SK-N-SH (cell line): Measurements from ENCODE around the gene HOXD10. TPM values are rescaled to one million over a fixed set of nuclear protein-coding genes. Genes with fewer than 3 reads are reported as not detected.

Source experiments
- CTCF ChIA-PET: fragments of 300-600, 350-600 bp; formaldehyde crosslinking; extraction: SDS; loops from one replicate; lab custom pipeline; 2021; lab: Yijun Ruan, JAX
- POLR2A ChIA-PET: fragments of 350-600 bp; sonication (Branson Sonifier 250); formaldehyde crosslinking; extraction: SDS; loops from one replicate; lab custom pipeline; 2020; ENCODE audit warnings: antibody characterized with exemption, inconsistent platforms; lab: Yijun Ruan, JAX
- DNase-seq: peaks from one replicate; pipeline ENCODE4 v3.0.0; 2012
- H2AFZ ChIP-seq: fragments of 200-600 bp; sonication (generic); 2 replicates; pipeline ENCODE4 v1.8.1; 2016; ENCODE audit warnings: antibody characterized with exemption, mild to moderate bottlenecking, low read depth
- H3F3A ChIP-seq: fragments of 200-600 bp; sonication (generic); replicated peaks from 2 replicates; pipeline ENCODE3; 2016; ENCODE audit warnings: antibody characterized with exemption, mild to moderate bottlenecking; ENCODE audit not compliant: insufficient read depth
- H3K27ac ChIP-seq, 2 experiments: fragments of 200-500 bp in 1 of 2; fragments of 200-600 bp in 1 of 2; sonication (Bioruptor generic) in 1 of 2; sonication (generic), shearing (Covaris generic) in 1 of 2; 2 replicates each; pipeline versions ENCODE4 v1.5.1 to v1.6.1; 2014 to 2016; ENCODE audit warnings: low read depth in 2 of 2, inconsistent platforms in 1 of 2, low read length in 1 of 2, mild to moderate bottlenecking in 1 of 2, mixed read lengths in 1 of 2
- H3K27me3 ChIP-seq: fragments of 200-600 bp; sonication (generic), shearing (Covaris generic); 2 replicates; pipeline ENCODE4 v1.6.1; 2016; ENCODE audit warnings: mixed run types; ENCODE audit not compliant: insufficient read depth
- H3K36me3 ChIP-seq, 2 experiments: fragments of 200-500 bp in 1 of 2; fragments of 200-600 bp in 1 of 2; sonication (Bioruptor generic) in 1 of 2; sonication (generic) in 1 of 2; replicated peaks in 1 of 2; 2 replicates each; pipeline versions ENCODE3 to v1.5.1; 2014 to 2016; ENCODE audit warnings: low read length in 1 of 2, mild to moderate bottlenecking in 1 of 2; ENCODE audit not compliant: insufficient read depth in 2 of 2, control insufficient read depth in 1 of 2
- H3K4me1 ChIP-seq, 2 experiments: fragments of 200-500 bp in 1 of 2; fragments of 200-600 bp in 1 of 2; sonication (Bioruptor generic) in 1 of 2; sonication (generic), shearing (Covaris generic) in 1 of 2; 2 replicates each; pipeline versions ENCODE4 v1.5.1 to v1.6.1; 2014 to 2016; ENCODE audit warnings: low read depth in 1 of 2, low read length in 1 of 2, mixed run types in 1 of 2; ENCODE audit not compliant: insufficient read depth in 2 of 2, control insufficient read depth in 1 of 2
- H3K4me2 ChIP-seq: fragments of 200-600 bp; sonication (generic), shearing (Covaris generic); 2 replicates; pipeline ENCODE4 v1.6.1; 2017; ENCODE audit warnings: mixed run types
- H3K4me3 ChIP-seq, 2 experiments: fragments of 200-500 bp in 1 of 2; fragments of 200-600 bp in 1 of 2; sonication (Bioruptor generic) in 1 of 2; sonication (generic), shearing (Covaris generic) in 1 of 2; 2 replicates each; pipeline versions ENCODE4 v1.5.1 to v1.8.1; 2014 to 2016; ENCODE audit warnings: low read depth in 2 of 2, inconsistent platforms in 1 of 2, low read length in 1 of 2, mild to moderate bottlenecking in 1 of 2, mixed read lengths in 1 of 2, moderate library complexity in 1 of 2
- H3K79me2 ChIP-seq: fragments of 200-600 bp; sonication (generic); 2 replicates; pipeline ENCODE4 v1.8.1; 2017; ENCODE audit warnings: mild to moderate bottlenecking; ENCODE audit not compliant: insufficient read depth
- H3K9ac ChIP-seq: fragments of 200-600 bp; sonication (generic); 2 replicates; pipeline ENCODE4 v1.6.1; 2017; ENCODE audit warnings: mixed run types
- H3K9me2 ChIP-seq: fragments of 200-600 bp; sonication (generic); 2 replicates; pipeline ENCODE4 v1.6.1; 2017; ENCODE audit warnings: mixed run types
- H3K9me3 ChIP-seq: fragments of 200-600 bp; sonication (generic); 2 replicates; pipeline ENCODE4 v1.6.1; 2017; ENCODE audit warnings: mixed run types, mild to moderate bottlenecking, moderate library complexity
- H4K20me1 ChIP-seq: fragments of 200-600 bp; sonication (generic); 2 replicates; pipeline ENCODE4 v1.6.1; 2017; ENCODE audit warnings: mild to moderate bottlenecking, mixed run types; ENCODE audit not compliant: insufficient read depth
- FOXJ3 ChIP-seq: sonication (generic); formaldehyde crosslinking; IDR thresholded peaks from 2 replicates; pipeline ENCODE4 v1.5.1; 2020; ENCODE audit warnings: mild to moderate bottlenecking, missing genetic modification reagents
- GABPA ChIP-seq: IDR thresholded peaks from 2 replicates; pipeline ENCODE4 v1.4.0; 2012; ENCODE audit warnings: low read depth, mild to moderate bottlenecking
- IRF3 ChIP-seq: fragments of 150-350 bp; IDR thresholded peaks from 2 replicates; pipeline ENCODE4 v1.6.1; 2016; ENCODE audit warnings: mild to moderate bottlenecking, low read depth, low read length
- JUND ChIP-seq: IDR thresholded peaks from 2 replicates; pipeline ENCODE4 v1.4.0; 2012
- MXI1 ChIP-seq: IDR thresholded peaks from 2 replicates; pipeline ENCODE4 v1.6.1; 2012; ENCODE audit warnings: mild to moderate bottlenecking, low read depth, low read length, improper control_type of control experiment
- POLR2AphosphoS5 ChIP-seq: IDR thresholded peaks from 2 replicates; pipeline ENCODE4 v1.6.1; 2012; ENCODE audit warnings: low read depth, low read length
- RFX5 ChIP-seq: IDR thresholded peaks from 2 replicates; pipeline ENCODE4 v1.6.1; 2012; ENCODE audit warnings: mild to moderate bottlenecking, improper control_type of control experiment, low read length
- RXRA ChIP-seq: IDR thresholded peaks from 2 replicates; pipeline ENCODE4 v1.4.0; 2012; ENCODE audit warnings: low read depth, mild to moderate bottlenecking, borderline replicate concordance
- SMC3 ChIP-seq: IDR thresholded peaks from 2 replicates; pipeline ENCODE4 v1.6.1; 2012; ENCODE audit warnings: low read depth, low read length, improper control_type of control experiment
- TAF1 ChIP-seq: IDR thresholded peaks from 2 replicates; pipeline ENCODE4 v1.6.1; 2012; ENCODE audit warnings: low read depth, mild to moderate bottlenecking, low read length, moderate library complexity, borderline replicate concordance
- USF2 ChIP-seq: fragments of 150-350 bp; IDR thresholded peaks from 2 replicates; pipeline ENCODE4 v1.6.1; 2017; ENCODE audit warnings: antibody characterized with exemption, low read length, low read depth, borderline replicate concordance
- WGBS: methylation state at CpG from one replicate; pipeline ENCODE4 v1.1.6; 2017; ENCODE audit warnings: low lambda C conversion rate; 5-methylcytosine and 5-hydroxymethylcytosine counted together
- polyA plus RNA-seq, 3 experiments: library from polyadenylated mRNA; depleted of rRNA; stranded (reverse); fragments of >200 nt; gene quantifications; 2 replicates each; pipeline ENCODE4 v1.2.3, GENCODE V29; 2012
- TF ChIP-seq, protein P1 (sequence below): IDR thresholded peaks from 2 replicates; pipeline ENCODE4 v1.6.1; 2012; ENCODE audit warnings: mild to moderate bottlenecking, low read depth, low read length, moderate library complexity
- TF ChIP-seq, protein P2 (sequence below): IDR thresholded peaks from 2 replicates; pipeline ENCODE4 v1.4.0; 2012; ENCODE audit warnings: low read depth, borderline replicate concordance
- TF ChIP-seq, protein P3 (sequence below): fragments of 200-600 bp; sonication (generic); IDR thresholded peaks from 2 replicates; pipeline ENCODE4 v1.6.1; 2017; ENCODE audit warnings: antibody characterized with exemption, mild to moderate bottlenecking, moderate library complexity
- TF ChIP-seq, protein P4 (sequence below): IDR thresholded peaks from 2 replicates; pipeline ENCODE4 v1.4.0; 2012; ENCODE audit warnings: low read depth

Gene HOXD10
- polyA plus RNA-seq, 1 of the 3 experiments (the other 2 are of a cell fraction) = 0.10 TPM

DNA sequence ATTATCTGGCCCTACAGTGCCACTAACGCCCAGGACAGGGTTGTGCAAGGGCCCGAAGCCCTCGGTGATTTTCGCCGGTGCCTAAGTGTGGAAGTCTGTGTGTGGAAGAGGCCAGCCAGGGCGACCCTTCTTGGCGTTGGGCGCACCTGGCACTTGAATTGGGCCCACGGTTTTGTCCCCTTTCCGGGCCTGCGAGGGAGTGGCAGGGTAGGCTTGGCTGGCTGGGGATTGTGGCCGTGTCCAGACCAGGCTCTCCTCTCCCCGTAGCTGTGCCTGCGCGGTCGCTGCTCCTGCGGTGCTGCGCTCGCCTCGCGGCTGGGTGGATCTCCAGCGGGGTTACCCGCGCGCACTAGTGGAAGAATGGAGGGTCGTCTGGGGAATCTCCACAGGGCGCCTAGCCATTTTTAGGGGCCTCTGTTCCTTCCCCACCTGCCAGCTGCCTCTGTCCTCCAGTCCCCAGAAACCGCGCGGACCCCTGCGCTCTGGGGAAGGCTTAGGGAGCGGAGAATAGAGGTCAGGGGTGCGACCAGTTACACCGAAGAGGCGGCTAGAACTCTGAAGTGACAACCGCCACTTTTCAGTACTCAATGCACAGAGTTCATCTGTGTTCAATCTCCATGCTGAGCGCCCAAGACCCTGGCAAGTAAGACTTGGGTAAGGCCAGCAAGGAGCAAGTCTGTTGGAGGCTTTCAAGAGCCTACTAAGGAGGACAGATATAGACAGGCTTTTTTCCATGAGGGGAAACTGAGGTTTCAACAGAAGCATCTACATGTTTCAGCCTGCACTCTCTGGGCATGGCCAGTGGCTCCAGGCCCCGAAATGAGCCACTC is 48.8 kb upstream of the HOXD10 start:
- no peak for TF ChIP-seq GABPA
- TF ChIP-seq, protein P1, sequence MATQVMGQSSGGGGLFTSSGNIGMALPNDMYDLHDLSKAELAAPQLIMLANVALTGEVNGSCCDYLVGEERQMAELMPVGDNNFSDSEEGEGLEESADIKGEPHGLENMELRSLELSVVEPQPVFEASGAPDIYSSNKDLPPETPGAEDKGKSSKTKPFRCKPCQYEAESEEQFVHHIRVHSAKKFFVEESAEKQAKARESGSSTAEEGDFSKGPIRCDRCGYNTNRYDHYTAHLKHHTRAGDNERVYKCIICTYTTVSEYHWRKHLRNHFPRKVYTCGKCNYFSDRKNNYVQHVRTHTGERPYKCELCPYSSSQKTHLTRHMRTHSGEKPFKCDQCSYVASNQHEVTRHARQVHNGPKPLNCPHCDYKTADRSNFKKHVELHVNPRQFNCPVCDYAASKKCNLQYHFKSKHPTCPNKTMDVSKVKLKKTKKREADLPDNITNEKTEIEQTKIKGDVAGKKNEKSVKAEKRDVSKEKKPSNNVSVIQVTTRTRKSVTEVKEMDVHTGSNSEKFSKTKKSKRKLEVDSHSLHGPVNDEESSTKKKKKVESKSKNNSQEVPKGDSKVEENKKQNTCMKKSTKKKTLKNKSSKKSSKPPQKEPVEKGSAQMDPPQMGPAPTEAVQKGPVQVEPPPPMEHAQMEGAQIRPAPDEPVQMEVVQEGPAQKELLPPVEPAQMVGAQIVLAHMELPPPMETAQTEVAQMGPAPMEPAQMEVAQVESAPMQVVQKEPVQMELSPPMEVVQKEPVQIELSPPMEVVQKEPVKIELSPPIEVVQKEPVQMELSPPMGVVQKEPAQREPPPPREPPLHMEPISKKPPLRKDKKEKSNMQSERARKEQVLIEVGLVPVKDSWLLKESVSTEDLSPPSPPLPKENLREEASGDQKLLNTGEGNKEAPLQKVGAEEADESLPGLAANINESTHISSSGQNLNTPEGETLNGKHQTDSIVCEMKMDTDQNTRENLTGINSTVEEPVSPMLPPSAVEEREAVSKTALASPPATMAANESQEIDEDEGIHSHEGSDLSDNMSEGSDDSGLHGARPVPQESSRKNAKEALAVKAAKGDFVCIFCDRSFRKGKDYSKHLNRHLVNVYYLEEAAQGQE = no peak
- no peak for TF ChIP-seq JUND
- TF ChIP-seq TAF1 = no peak
- no peak for TF ChIP-seq RXRA
- TF ChIP-seq, protein P2, sequence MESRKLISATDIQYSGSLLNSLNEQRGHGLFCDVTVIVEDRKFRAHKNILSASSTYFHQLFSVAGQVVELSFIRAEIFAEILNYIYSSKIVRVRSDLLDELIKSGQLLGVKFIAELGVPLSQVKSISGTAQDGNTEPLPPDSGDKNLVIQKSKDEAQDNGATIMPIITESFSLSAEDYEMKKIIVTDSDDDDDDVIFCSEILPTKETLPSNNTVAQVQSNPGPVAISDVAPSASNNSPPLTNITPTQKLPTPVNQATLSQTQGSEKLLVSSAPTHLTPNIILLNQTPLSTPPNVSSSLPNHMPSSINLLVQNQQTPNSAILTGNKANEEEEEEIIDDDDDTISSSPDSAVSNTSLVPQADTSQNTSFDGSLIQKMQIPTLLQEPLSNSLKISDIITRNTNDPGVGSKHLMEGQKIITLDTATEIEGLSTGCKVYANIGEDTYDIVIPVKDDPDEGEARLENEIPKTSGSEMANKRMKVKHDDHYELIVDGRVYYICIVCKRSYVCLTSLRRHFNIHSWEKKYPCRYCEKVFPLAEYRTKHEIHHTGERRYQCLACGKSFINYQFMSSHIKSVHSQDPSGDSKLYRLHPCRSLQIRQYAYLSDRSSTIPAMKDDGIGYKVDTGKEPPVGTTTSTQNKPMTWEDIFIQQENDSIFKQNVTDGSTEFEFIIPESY = no peak
- TF ChIP-seq, all 33 proteins: peak for 0
- WGBS = 69% methylated on average over 19 of the region's 38 CpGs
- DNase-seq = no peak
- H3K4me3 ChIP-seq = no peak overlapping the region
- no peaks in the 10 kb centered on the region; the same call in 1 of the 2 replicates for H3K27me3 ChIP-seq
- no peak overlapping the region for H3K27ac ChIP-seq
- ChIA-PET CTCF (interaction anchor here (1.6 kb wide), 1 partner anchor 12 kb away, joined by 3 read pairs; no protein-coding TSS in a partner anchor), POLR2A (no interaction called here)
- no peak overlapping the region for H3K4me2 ChIP-seq
- H3K4me1 ChIP-seq = no peaks in the 10 kb centered on the region
- H2AFZ ChIP-seq = no peak overlapping the region
- no peaks in the 10 kb centered on the region for H4K20me1 ChIP-seq
- no peak overlapping the region for H3K9ac ChIP-seq
- no peaks in the 10 kb centered on the region for H3K79me2 ChIP-seq
- H3K9me3 ChIP-seq = no peaks in the 10 kb centered on the region
- no peaks in the 10 kb centered on the region for H3F3A ChIP-seq
- H3K36me3 ChIP-seq = no peaks in the 10 kb centered on the region
- no peaks in the 10 kb centered on the region for H3K9me2 ChIP-seq

GRCh38 chr2:176068419-176068832 is 48.2 kb upstream of the HOXD10 start:
- Histone ChIP-seq H3K27ac (no peak overlapping the region), H3K4me1 (no peaks in the 10 kb centered on the region), H2AFZ (no peak overlapping the region), H3K9ac (no peak overlapping the region), H4K20me1 (no peaks in the 10 kb centered on the region), H3K79me2 (no peaks in the 10 kb centered on the region), H3K9me3 (no peaks in the 10 kb centered on the region), H3K9me2 (no peaks in the 10 kb centered on the region), H3K36me3 (no peaks in the 10 kb centered on the region), H3F3A (no peaks in the 10 kb centered on the region), H3K4me3 (no peak overlapping the region), H3K4me2 (no peak overlapping the region), H3K27me3 (no peaks in the 10 kb centered on the region; the same call in 1 of the 2 replicates)
- ChIA-PET POLR2A (no interaction called here), CTCF (interaction anchor here (1.0 to 2.1 kb wide), 3 partner anchors 11 to 378 kb away, joined by 4 to 8 read pairs (median 6); no protein-coding TSS in a partner anchor)
- 82% methylated on average over 29 of the region's 30 CpGs for WGBS
- DNase-seq = no peak
- TF ChIP-seq MXI1 = no peak
- no peak for TF ChIP-seq RFX5
- no peak for TF ChIP-seq USF2
- no peak for TF ChIP-seq POLR2AphosphoS5
- no peak for TF ChIP-seq SMC3
- TF ChIP-seq, protein P3, sequence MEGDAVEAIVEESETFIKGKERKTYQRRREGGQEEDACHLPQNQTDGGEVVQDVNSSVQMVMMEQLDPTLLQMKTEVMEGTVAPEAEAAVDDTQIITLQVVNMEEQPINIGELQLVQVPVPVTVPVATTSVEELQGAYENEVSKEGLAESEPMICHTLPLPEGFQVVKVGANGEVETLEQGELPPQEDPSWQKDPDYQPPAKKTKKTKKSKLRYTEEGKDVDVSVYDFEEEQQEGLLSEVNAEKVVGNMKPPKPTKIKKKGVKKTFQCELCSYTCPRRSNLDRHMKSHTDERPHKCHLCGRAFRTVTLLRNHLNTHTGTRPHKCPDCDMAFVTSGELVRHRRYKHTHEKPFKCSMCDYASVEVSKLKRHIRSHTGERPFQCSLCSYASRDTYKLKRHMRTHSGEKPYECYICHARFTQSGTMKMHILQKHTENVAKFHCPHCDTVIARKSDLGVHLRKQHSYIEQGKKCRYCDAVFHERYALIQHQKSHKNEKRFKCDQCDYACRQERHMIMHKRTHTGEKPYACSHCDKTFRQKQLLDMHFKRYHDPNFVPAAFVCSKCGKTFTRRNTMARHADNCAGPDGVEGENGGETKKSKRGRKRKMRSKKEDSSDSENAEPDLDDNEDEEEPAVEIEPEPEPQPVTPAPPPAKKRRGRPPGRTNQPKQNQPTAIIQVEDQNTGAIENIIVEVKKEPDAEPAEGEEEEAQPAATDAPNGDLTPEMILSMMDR = no peak
- TF ChIP-seq, protein P4, sequence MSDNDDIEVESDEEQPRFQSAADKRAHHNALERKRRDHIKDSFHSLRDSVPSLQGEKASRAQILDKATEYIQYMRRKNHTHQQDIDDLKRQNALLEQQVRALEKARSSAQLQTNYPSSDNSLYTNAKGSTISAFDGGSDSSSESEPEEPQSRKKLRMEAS = no peak
- TF ChIP-seq FOXJ3 (CRISPR knock-in tag) = no peak
- TF ChIP-seq IRF3 = no peak
